Effector memory CD8-positive, alpha-beta T cell (primary cell): ENCODE measurements around the gene TBC1D12.

ENCODE experiments used
- ATAC-seq: fragments of 150-1000 bp; cut with Tn5 transposase; replicated peaks from 2 replicates; pipeline ENCODE4 v1.10.0; 2021; ENCODE audit warnings: mild to moderate bottlenecking, moderate library complexity
- DNase-seq, 3 experiments: peaks; one replicate each; pipeline ENCODE4 v3.0.0; 2021
- H3K27ac Mint-ChIP-seq, 2 donors: one replicate each; pipeline ENCODE4 v1.8.0; 2022; ENCODE audit warnings: mild to moderate bottlenecking in 2 of 2, mixed read lengths in 2 of 2, moderate library complexity in 2 of 2
- H3K27me3 Mint-ChIP-seq, 2 donors: one replicate each; pipeline ENCODE4 v1.8.0; 2022; ENCODE audit warnings: mixed read lengths in 2 of 2
- H3K36me3 Mint-ChIP-seq: one replicate; pipeline ENCODE4 v1.8.0; 2022; ENCODE audit warnings: mild to moderate bottlenecking, moderate library complexity, mixed read lengths; ENCODE audit not compliant: insufficient read depth
- H3K4me1 Mint-ChIP-seq, 2 donors: one replicate each; pipeline ENCODE4 v1.8.0; 2022; ENCODE audit warnings: low read depth in 2 of 2, mixed read lengths in 2 of 2
- H3K4me3 Mint-ChIP-seq, 2 donors: one replicate each; pipeline ENCODE4 v1.8.0; 2022; ENCODE audit warnings: mild to moderate bottlenecking in 2 of 2, mixed read lengths in 2 of 2, moderate library complexity in 2 of 2
- H3K9me3 Mint-ChIP-seq, 2 donors: one replicate each; pipeline ENCODE4 v1.8.0; 2022; ENCODE audit warnings: mixed read lengths in 2 of 2
- total RNA-seq, 9 experiments: gene quantifications; one replicate each; lab custom pipeline; 2026; lab: John Stamatoyannopoulos, UW

Gene TBC1D12
- 0 to 1.8 (median 0.45) reads per million in 9 experiments for total RNA-seq

DNA sequence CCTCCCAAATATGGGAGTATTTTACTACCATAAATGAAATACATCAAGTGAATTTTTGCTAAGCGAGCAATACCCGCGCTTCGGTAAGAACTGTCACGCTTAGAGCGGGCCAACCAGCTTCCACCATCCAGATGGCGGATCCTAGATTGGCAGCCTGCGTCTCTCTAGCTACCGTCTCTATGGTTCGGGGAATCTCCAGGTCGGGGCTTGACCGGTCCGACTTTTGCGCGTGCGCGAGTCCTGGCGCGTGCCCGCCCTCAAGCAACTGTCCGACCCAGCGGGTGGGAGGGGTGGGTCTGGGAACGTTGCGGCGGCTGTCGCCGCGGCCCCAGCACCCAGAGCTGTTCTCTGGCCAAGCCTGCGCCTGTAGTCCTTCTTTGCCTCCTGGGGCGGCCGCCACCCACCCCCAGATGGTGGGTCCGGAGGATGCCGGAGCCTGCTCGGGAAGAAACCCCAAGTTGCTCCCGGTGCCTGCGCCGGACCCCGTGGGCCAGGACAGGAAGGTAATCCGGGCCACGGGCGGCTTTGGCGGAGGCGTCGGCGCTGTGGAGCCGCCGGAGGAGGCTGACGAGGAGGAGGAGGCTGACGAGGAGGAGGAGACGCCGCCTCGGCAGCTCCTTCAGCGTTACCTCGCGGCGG, at the start of gene TBC1D12:
TSS of gene TBC1D12 (plus strand) at position 338 of the 639 bp plus-strand sequence. CDS start at position 411, 73 bp downstream.
- DNase-seq = no peak
- peak; percentile 40 for ATAC-seq
- Mint-ChIP-seq H3K4me3 (peak within 1 kb of the TSS; percentile 71 to 73), H3K36me3 (no peaks in the 10 kb centered on the region), H3K27me3 (peaks cover 67 to 80% of the 10 kb centered on the region in 2 donors), H3K9me3 (no peaks in the 10 kb centered on the region), H3K4me1 (peaks cover 4 to 5% of the 10 kb centered on the region in 2 donors), H3K27ac (no peak within 1 kb of the TSS)

DNA sequence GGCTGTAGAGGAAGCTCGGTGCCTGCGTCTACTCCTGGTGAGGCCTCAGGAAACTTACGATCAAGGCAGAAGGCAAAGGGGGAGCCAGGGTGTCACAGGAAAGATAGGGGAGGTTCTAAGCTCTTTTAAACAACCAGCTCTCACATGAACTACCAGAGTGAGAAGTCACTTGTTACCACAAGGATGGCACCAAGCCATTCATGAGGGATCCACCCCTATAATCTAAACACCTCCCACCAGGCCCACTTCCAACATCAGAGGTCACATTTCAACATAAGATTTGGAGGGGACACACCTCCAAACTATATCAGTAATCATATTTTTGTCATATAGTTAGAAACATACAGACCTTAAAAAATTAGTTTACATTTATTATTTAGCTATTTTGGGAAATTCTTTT, 49.0 kb upstream of the TBC1D12 start:
- Mint-ChIP-seq H3K36me3 (peaks cover 60% of the 10 kb centered on the region), H3K27me3 (no peaks in the 10 kb centered on the region), H3K4me1 (peaks cover 0 to 13% of the 10 kb centered on the region in 2 donors), H3K9me3 (no peaks in the 10 kb centered on the region), H3K27ac (no peak overlapping the region), H3K4me3 (no peak overlapping the region)
- ATAC-seq (no peak), DNase-seq (no peak)

DNA sequence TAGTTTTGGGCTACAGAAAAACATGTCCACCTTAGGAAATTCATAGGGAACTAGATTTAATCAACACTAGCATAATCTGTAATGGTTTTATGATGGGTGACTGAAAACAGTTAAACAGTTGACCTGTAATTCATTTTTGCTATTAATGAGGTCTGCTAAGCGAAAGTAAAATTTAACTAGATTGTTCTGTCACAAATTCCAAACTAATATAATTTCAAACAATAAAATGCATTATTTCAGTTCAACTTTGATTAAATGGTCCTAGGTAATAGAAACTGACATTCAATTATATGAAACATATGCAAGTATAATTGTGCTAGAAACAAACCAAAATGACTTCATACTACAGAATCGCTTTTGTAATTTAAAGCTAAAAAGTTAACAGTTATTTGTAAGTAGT, 46.5 kb upstream of the TBC1D12 start:
- peaks cover 6 to 16% of the 10 kb centered on the region in 2 donors for H3K4me1 Mint-ChIP-seq
- no peak overlapping the region for H3K4me3 Mint-ChIP-seq
- H3K36me3 Mint-ChIP-seq = peaks cover 43% of the 10 kb centered on the region
- H3K9me3 Mint-ChIP-seq = no peaks in the 10 kb centered on the region
- no peak for DNase-seq
- no peak overlapping the region for H3K27ac Mint-ChIP-seq
- H3K27me3 Mint-ChIP-seq = no peaks in the 10 kb centered on the region
- no peak for ATAC-seq

DNA sequence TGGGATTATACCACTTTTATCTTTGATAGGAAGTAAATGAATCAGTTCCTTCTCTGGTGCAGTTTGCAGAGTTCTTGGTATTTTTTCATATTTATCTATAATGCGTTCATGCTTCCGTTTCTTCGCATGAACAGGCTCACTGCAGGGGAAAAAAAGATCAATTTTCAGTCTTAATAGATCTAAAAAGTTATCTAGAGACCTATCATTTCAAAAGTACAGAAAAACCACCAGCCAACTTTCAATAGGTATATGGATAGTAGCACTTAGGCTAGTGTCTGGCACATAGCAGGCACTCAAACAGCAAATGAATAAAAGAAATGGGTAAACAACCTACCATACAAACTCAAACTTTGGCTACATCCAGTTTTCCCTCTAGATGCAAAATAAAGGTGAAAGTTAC, 45.1 kb upstream of the TBC1D12 start:
- H3K36me3 Mint-ChIP-seq = peaks cover 37% of the 10 kb centered on the region
- no peak for DNase-seq
- H3K27ac Mint-ChIP-seq = peak overlapping the region in 1 of 2 donors; percentile 41
- no peaks in the 10 kb centered on the region for H3K27me3 Mint-ChIP-seq
- no peak for ATAC-seq
- H3K4me1 Mint-ChIP-seq = peaks cover 14 to 28% of the 10 kb centered on the region in 2 donors
- H3K9me3 Mint-ChIP-seq = no peaks in the 10 kb centered on the region
- H3K4me3 Mint-ChIP-seq = no peak overlapping the region

DNA sequence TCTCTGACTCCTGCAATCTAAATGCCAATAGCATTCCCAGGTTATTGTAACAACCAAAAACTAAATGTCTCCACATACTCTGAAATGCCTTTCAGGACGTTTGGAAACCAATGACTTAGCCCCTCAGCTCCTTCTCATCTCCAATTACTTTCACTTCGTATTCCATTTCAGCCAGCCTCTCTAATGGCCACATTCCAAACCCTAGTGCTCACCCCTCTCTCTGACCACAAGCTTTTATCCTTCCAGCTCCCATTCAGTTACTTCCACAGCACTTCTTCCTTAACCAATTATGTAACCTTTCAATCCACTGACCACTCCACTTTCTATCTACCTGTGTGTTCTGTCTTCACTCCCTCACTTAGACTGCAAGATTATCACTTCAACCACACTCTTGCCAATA, 43.9 kb upstream of the TBC1D12 start:
- Mint-ChIP-seq H3K4me3 (no peak overlapping the region), H3K36me3 (peaks cover 28% of the 10 kb centered on the region), H3K4me1 (peaks cover 20 to 32% of the 10 kb centered on the region in 2 donors), H3K27me3 (no peaks in the 10 kb centered on the region), H3K27ac (peak overlapping the region; percentile 8 to 85), H3K9me3 (no peaks in the 10 kb centered on the region)
- ATAC-seq (no peak), DNase-seq (no peak)

DNA sequence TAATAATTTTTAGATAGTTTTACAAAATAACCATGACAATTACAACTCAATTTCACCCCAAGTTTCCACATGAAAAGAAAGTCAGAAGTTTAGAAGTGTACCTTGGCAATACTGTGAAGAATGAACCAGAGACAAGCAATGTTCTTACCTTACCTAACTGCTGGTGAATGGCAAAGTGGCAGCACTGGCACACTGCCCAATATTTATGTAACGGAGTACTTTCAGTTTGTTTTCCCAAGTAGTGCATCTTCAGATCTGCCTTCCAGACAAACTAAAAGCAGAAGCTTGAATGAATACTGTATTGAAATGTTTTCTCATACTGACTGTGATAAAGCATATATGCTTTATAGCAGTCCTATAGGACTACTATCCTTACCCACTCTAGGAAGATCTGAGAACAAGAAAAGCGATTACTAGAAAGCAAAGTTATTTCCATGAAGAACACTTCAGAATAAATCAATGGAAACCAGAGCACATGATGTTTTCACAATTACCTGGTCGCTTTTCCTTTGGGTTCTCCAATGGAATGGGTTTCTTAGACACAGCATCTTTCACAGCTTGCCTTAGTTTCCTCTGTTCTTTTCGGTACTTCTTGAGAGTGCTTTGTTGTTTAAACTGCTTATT, 41.1 kb upstream of the TBC1D12 start:
- DNase-seq = peak in 2 of 3 experiments; percentile 16 to 21
- Mint-ChIP-seq H3K36me3 (peaks cover 16% of the 10 kb centered on the region), H3K4me1 (peaks cover 20 to 32% of the 10 kb centered on the region in 2 donors), H3K4me3 (peak overlapping the region; percentile 91 to 98), H3K27me3 (peaks cover 10 to 14% of the 10 kb centered on the region in 2 donors), H3K27ac (peak overlapping the region; percentile 96 to 99), H3K9me3 (no peaks in the 10 kb centered on the region)
- ATAC-seq = no peak

DNA sequence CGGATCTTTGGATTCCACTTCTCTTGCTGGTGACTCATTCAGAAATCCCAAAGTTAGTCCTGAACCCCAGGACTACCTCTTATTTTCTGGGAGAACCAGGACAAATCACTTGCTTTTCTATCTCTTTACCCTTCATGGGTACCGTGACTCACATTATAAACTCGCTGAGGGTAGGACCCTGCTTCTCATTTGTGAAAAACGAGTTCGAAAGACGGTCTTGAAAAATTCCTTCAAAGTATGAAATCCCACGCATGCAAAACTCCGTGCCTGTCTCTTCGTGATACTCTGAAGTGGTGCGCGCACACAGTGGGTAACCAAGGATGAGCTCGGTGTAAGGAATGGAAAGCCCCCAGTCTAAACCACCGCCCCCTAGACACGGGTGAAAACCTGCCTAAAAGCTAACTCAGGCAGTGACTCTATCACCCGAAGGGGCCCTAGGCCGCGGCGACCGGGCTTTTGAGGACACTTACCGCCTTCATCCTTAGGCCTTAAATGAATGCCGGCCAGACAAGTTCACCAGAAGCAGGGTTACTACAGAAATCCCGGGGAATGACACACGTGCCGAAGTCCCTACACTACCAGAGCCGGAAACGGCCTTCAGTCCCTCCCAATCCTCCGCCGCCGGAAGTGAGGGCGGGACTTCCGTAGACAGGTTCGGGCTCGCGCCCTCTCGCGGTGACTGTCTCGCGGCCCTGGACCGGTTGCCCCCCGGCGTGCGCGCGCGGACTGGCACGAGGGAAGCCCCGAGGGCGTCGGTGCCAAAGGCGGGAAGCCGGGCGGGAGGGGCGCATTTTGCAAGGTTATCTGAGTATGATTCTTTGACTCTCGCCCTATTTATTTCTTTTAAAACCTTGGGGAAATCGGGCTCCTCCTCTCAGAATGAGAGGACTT, 39.7 kb upstream of the TBC1D12 start, which contains the start of gene NOC3L:
TSS of gene NOC3L (minus strand) at position 580 of the 891 bp plus-strand sequence. CDS start at position 479, 101 bp downstream.
- H3K36me3 Mint-ChIP-seq = peaks cover 7% of the 10 kb centered on the region
- DNase-seq (peak; percentile 95 to 96 (median 95)), ATAC-seq (peak; percentile 92)
- H3K4me1 Mint-ChIP-seq = peaks cover 20 to 32% of the 10 kb centered on the region in 2 donors
- no peaks in the 10 kb centered on the region for H3K9me3 Mint-ChIP-seq
- peak within 1 kb of the TSS; percentile 91 to 98 for H3K4me3 Mint-ChIP-seq
- H3K27me3 Mint-ChIP-seq = peaks cover 11 to 14% of the 10 kb centered on the region in 2 donors
- H3K27ac Mint-ChIP-seq = peak within 1 kb of the TSS; percentile 96 to 99

DNA sequence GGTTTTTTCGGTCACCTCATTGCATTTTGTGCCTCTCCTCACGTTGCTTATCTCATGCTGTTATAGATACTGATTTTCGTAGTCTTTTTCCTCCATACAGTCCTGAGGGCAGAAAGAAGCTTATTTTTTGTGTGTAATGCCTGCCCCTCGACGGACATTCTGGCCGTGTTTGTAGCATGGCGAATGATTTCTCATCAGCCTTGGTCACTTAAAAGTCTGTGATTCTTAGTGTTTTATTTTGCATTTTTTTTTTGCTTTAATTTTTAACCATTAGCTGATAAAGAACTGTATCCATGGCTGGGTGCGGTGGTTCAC, 39.1 kb upstream of the TBC1D12 start:
- Mint-ChIP-seq H3K4me1 (peaks cover 20 to 27% of the 10 kb centered on the region in 2 donors), H3K27me3 (peaks cover 14 to 15% of the 10 kb centered on the region in 2 donors), H3K9me3 (no peaks in the 10 kb centered on the region), H3K27ac (peak overlapping the region; percentile 96 to 99), H3K36me3 (peaks cover 5% of the 10 kb centered on the region), H3K4me3 (peak overlapping the region; percentile 91 to 98)
- ATAC-seq (peak; percentile 18), DNase-seq (no peak)

DNA sequence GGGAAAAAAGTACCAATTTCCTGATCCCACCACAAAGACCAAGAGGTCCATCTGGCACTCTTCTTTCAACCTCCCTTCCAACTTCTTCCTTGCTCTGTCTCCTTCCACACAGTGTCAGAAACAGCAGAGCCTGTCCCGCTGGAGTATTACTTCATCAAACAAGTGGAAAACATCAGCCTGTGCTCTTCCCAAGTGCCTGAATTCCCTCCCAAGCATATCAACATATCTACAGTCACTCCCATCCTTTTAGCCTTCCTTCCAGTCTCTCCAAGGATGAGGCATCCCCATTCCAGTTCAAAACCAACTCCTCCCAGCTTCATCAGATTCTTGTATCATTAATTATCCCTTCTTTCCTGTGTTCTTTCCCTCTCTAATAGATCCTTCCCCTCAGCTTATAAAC, 37.9 kb upstream of the TBC1D12 start:
- Mint-ChIP-seq H3K9me3 (no peaks in the 10 kb centered on the region), H3K36me3 (peaks cover 4% of the 10 kb centered on the region), H3K4me1 (peaks cover 19 to 20% of the 10 kb centered on the region in 2 donors), H3K27me3 (peaks cover 17 to 22% of the 10 kb centered on the region in 2 donors), H3K4me3 (peak overlapping the region in 1 of 2 donors; percentile 37), H3K27ac (no peak overlapping the region)
- DNase-seq (no peak), ATAC-seq (no peak)

DNA sequence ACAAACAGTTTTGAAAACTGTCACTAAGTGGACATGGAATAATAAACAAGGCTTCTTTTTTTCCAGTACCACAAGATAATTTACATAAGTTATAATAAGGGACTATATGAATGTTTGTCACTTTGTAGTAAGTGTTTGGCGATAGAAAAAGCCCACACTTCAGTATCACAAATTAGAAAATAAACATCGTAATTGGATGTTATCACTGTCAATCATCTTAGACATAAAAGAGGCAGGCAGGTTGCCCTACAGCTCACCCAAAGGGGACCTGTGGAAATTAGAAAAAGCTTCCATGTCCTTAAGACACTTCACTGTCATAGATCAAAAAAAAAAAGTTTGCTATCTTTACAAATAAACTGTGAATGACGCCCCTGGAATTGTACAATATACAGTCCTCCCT, 36.0 kb upstream of the TBC1D12 start:
- Mint-ChIP-seq H3K27ac (no peak overlapping the region), H3K36me3 (peaks cover 4% of the 10 kb centered on the region), H3K9me3 (no peaks in the 10 kb centered on the region), H3K4me1 (peaks cover 11 to 12% of the 10 kb centered on the region in 2 donors), H3K27me3 (peaks cover 28 to 33% of the 10 kb centered on the region in 2 donors), H3K4me3 (no peak overlapping the region)
- ATAC-seq = no peak
- DNase-seq = no peak

DNA sequence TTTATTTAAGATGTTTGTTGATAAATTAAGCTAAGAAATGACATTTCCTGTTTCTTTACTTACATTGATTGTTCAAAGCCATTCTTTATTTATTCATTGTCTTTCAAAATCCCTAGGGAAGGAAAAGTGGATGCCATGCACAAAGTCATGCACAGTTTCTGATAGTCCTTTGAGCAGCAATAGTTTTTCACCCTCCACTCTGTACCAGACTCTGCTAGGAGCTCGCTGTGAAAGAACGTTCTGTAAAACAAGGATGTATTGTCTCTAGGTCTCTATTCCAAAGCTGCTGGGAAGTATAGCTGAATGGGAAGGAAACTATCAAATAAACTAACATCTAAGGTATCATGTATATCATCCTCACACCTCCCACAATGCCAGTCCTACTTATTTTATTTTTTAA, 31.8 kb upstream of the TBC1D12 start:
- DNase-seq = no peak
- Mint-ChIP-seq H3K9me3 (no peaks in the 10 kb centered on the region), H3K4me3 (no peak overlapping the region), H3K36me3 (no peaks in the 10 kb centered on the region), H3K27me3 (peaks cover 50 to 52% of the 10 kb centered on the region in 2 donors), H3K4me1 (no peaks in the 10 kb centered on the region), H3K27ac (no peak overlapping the region)
- ATAC-seq = no peak

DNA sequence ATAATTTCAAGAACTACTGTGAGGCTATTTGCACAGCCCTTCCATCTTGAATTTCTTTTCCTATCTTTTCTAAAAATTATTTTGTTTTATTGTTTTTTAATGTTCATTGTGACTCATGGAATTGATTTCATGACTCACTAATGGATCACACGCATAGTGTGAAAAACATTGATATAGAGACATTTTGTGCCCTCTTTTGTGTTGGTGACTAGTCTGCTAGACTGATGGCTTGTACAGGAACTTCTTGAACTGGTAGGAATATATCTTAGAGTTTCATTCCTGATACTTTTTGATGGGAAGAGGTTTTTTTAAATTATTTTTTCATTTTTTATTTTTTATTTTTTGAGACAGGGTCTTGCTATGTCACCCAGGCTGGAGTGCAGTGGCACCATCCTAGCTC, 27.0 kb upstream of the TBC1D12 start:
- H3K4me1 Mint-ChIP-seq = no peaks in the 10 kb centered on the region
- no peak overlapping the region for H3K27ac Mint-ChIP-seq
- H3K36me3 Mint-ChIP-seq = no peaks in the 10 kb centered on the region
- DNase-seq (no peak), ATAC-seq (no peak)
- no peaks in the 10 kb centered on the region for H3K9me3 Mint-ChIP-seq
- H3K4me3 Mint-ChIP-seq = no peak overlapping the region
- peaks cover 37 to 74% of the 10 kb centered on the region in 2 donors for H3K27me3 Mint-ChIP-seq

DNA sequence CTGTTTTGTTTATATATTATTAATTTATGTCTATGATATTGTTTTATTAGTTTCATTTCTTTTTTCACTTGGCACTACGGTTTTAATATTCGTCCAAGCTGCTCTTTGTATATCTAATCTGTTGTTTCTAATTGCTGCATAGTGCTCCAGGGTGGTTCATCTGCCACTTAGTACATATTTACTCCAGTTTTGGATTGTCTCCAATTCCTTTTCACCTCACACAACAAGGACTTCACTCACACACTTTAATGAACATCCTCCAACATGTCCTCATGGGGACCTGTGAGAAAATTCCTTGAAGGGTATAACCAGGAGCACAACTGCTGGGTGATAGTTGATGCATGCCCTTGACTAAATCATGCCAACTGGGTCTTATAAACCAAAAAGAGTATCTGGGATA, 25.5 kb upstream of the TBC1D12 start:
- no peaks in the 10 kb centered on the region for H3K36me3 Mint-ChIP-seq
- no peak overlapping the region for H3K27ac Mint-ChIP-seq
- peaks cover 25 to 64% of the 10 kb centered on the region in 2 donors for H3K27me3 Mint-ChIP-seq
- H3K4me1 Mint-ChIP-seq = no peaks in the 10 kb centered on the region
- ATAC-seq (no peak), DNase-seq (no peak)
- no peaks in the 10 kb centered on the region for H3K9me3 Mint-ChIP-seq
- H3K4me3 Mint-ChIP-seq = no peak overlapping the region
